Measurements from ENCODE around the gene ATP5PO.

DNA sequence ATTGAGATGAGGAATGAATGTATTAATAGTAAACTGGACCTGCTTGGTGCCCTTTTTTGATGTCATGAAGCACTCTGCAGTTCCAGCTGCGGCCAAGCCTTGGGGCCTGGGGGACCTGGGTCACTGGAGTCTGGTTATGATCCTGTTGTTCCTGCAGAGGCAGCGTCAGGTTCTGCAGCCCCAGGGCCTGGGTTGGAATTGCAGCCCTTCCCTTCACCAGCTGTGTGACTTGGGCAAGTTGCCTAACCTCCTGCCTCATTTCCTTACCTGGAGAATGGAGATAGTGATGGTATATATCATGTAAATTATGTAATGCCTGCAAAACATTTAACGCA is 9.1 kb upstream of the ATP5PO start:
- TF ChIP-seq, protein P1, sequence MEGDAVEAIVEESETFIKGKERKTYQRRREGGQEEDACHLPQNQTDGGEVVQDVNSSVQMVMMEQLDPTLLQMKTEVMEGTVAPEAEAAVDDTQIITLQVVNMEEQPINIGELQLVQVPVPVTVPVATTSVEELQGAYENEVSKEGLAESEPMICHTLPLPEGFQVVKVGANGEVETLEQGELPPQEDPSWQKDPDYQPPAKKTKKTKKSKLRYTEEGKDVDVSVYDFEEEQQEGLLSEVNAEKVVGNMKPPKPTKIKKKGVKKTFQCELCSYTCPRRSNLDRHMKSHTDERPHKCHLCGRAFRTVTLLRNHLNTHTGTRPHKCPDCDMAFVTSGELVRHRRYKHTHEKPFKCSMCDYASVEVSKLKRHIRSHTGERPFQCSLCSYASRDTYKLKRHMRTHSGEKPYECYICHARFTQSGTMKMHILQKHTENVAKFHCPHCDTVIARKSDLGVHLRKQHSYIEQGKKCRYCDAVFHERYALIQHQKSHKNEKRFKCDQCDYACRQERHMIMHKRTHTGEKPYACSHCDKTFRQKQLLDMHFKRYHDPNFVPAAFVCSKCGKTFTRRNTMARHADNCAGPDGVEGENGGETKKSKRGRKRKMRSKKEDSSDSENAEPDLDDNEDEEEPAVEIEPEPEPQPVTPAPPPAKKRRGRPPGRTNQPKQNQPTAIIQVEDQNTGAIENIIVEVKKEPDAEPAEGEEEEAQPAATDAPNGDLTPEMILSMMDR (optimal IDR thresholded peaks at IDR 0.05 in 1 of 3, IDR thresholded peaks at IDR 0.05 in 1 of 3, conservative IDR thresholded peaks at IDR 0.05 in 1 of 3; ENCODE audit: extremely low read depth in 1 of 3, insufficient read depth in 2 of 3, low read length in 3 of 3), result no peak
- no peak for TF ChIP-seq EZH2 (IDR thresholded peaks at IDR 0.05; ENCODE audit: low read length)
